HG03280 (cell line): ENCODE measurements around the gene SMIM35.
"Not testable (repeated sequence)": the region's sequence is repeated elsewhere in the genome, so short reads cannot be mapped to it uniquely, and the experiment has no call there.

Experiments
- ATAC-seq: cut with Tn5 transposase; IDR thresholded peaks from one replicate; pipeline ENCODE4 v1.9.1; 2021; ENCODE audit warnings: mild to moderate bottlenecking, moderate library complexity; ENCODE audit not compliant: unreplicated experiment

The SMIM35 gene

GRCh38 chr11:118082880-118083552 lies 3.7 kb downstream of the SMIM35 start:
- no peak for ATAC-seq

GRCh38 chr11:118081241-118081958 lies 5.4 kb downstream of the SMIM35 start:
- ATAC-seq, result no peak

- no peak for ATAC-seq
Observed at GRCh38 chr11:118080296-118080695, 6.5 kb downstream of the SMIM35 start.

GRCh38 chr11:118079491-118079890 lies 7.3 kb downstream of the SMIM35 start:
- no peak for ATAC-seq

GRCh38 chr11:118078911-118079411 lies 7.8 kb downstream of the SMIM35 start:
- ATAC-seq, result no peak

- no peak for ATAC-seq
Observed at GRCh38 chr11:118076754-118077281, 9.9 kb downstream of the SMIM35 start, which contains the start of gene TMPRSS4. TMPRSS4 (plus strand) TSS chr11:118077078; CDS start chr11:118077303, 225 bp downstream.

- ATAC-seq, result no peak
Observed at GRCh38 chr11:118074785-118075184, 12.0 kb downstream of the SMIM35 start.

GRCh38 chr11:118074091-118074685 lies 12.6 kb downstream of the SMIM35 start:
- ATAC-seq, result no peak

- ATAC-seq, result no peak
Observed at GRCh38 chr11:118073554-118073953, 13.2 kb downstream of the SMIM35 start.

- ATAC-seq, result no peak
Observed at GRCh38 chr11:118071416-118072030, 15.2 kb downstream of the SMIM35 start.

GRCh38 chr11:118068945-118069612 lies 17.7 kb downstream of the SMIM35 start:
- no peak for ATAC-seq

GRCh38 chr11:118068206-118068944 lies 18.4 kb downstream of the SMIM35 start:
- no peak for ATAC-seq

- ATAC-seq, result no peak
Observed at GRCh38 chr11:118067006-118067405, 19.8 kb downstream of the SMIM35 start.

- ATAC-seq, result no peak
Observed at GRCh38 chr11:118065384-118065783, 21.4 kb downstream of the SMIM35 start.

- no peak for ATAC-seq
Observed at GRCh38 chr11:118064956-118065355, 21.8 kb downstream of the SMIM35 start.

GRCh38 chr11:118062631-118063030 lies 24.1 kb downstream of the SMIM35 start:
- ATAC-seq, result not testable (repeated sequence)

GRCh38 chr11:118062181-118062580 lies 24.6 kb downstream of the SMIM35 start:
- ATAC-seq, result not testable (repeated sequence)

GRCh38 chr11:118061586-118062125 lies 25.1 kb downstream of the SMIM35 start:
- ATAC-seq, result no peak

- no peak for ATAC-seq
Observed at GRCh38 chr11:118060869-118061268, 25.9 kb downstream of the SMIM35 start.
